NCI-H1105 treated with DMSO at 0.1 percent for 48 hours (cell line): ENCODE results near the gene DEPDC5.

Source experiments
- DNase-seq: peaks from one replicate; lab custom pipeline; 2025; lab: John Stamatoyannopoulos, UW

The DEPDC5 gene

DNA sequence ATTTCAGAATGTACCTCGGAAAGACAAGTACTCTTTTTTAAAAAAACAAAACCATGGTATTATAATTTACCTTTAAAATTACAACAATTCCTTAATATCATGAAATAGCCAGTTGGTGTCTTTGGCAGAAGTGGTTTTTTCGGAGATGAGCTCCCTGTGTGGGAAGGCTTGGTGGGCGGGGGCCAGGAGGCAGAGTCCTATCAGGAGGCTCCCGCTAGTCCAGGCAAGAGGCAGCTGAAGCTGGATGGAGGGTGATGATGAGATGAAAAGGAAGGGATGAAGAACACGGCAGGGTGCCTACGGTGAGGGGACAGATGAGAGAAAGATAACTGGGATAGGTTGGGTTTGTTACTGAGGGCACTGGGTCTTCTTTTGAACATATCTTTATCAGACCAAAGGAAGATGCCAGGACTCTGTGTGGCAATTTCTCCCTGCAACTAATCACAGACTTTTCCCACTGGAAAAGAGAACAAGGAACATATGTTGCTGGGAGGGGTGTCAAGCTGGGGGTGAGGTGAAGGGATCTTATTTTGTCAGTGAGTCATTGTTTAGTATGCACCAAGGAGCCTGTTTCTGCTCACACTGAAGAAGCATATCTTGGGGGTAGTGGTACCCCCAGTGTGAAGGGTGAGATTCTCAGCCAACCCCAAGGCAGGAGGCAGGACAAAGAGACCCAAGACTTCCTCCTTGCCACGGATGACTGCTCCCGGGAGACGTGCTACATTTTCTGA, 99.0 kb downstream of the DEPDC5 start:
- no peak for DNase-seq

DNA sequence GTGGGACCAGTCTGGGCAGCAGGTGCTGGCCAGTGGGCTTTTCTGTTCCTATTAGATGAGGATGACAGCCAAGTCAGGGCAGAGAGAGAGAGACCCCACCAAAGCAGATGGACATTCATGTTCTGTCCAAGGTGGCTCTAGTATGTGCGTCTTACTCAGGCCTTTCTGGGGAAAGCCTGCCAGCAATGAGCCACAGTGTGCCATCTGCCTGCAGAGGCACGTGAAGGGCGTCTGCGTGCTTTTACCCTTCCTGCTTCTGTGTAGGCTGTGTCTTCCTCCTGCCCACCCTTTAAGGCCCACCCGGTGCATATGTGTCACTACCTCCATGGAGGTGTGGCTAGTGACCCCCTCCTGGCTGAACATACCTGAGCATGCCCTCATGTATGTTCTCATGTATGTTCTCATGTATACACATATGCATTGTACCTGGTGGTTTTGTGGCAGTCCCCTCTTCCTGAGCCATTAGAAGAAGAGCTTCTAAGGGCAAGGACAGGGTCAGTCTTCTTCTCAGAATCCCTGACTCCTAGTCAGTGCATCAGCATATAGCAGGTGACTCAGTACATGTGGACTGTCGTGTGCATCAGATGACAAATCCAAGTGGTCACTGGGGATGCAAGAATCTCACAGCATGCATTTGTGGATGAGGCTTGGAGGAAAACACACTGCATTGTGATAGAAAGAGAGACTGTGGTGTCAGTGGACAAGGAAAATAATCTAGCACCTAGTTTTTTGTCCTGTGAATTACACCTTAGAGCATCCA, 100.1 kb downstream of the DEPDC5 start:
- no peak for DNase-seq

DNA sequence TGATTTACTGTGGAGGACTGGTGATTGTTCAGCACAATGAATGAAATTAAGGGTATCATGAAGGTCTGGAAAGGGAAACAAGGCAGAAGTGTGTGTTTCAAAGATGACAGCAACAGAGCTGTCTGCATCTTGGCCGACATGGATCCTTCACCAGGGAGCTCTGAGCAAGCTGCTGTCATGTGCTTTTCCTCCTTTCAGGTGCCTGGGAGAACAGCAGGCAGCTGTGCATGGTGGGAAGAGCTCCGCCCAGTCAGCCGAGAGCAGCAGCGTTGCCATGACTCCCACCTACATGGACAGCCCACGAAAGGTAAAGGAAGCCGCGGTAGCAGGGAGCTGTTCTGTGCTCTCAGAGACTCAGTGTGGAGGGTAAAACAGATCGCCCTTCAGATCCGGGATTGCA, 103.4 kb downstream of the DEPDC5 start:
- DNase-seq: peak; percentile 89

DNA sequence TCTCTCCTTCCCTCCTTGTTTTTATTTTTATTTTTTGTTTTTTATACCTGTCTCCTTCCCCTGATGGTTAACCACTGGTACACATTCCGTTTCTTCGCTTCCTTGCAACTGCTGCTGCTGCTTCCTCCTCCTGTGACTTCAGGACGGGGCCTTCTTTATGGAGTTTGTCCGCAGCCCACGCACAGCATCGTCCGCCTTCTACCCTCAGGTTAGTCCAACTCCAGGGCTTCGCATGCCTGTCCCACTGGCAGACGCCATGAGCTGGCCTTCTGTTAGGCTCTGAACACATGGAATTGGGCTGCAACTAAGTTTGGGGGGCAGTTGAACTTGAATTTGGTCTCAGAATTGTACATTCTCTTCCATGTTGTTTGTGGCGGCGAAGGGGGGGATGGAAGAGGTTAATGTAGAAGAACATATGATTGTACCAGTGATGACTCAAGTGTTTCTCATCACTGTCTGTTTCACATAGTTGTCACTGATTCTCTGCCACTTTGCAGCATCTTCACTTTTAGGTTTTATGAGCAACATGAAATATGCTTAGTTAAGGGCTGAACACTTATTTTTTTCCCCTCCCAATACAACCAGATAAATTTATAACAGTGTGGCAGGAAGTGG, 107.5 kb downstream of the DEPDC5 start:
- no peak for DNase-seq

DNA sequence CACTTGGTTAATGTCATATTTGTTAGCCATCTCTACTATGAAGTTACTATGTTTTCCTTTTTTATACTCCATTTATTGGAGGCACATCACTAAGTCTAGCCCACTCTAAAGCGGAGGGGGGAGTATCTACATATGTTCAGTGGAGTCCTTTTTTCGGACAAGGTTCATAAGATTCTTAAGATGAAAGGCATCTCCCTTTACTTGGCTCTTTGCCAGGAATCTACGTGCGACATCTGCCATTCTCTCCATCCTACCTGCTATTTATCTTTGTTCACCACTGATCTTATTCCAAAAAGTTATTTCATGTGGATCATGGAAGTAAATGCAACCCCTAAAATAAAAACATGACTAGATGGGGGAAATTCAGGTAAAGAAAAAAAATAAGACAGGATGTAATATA, 113.1 kb downstream of the DEPDC5 start:
- DNase-seq: no peak

DNA sequence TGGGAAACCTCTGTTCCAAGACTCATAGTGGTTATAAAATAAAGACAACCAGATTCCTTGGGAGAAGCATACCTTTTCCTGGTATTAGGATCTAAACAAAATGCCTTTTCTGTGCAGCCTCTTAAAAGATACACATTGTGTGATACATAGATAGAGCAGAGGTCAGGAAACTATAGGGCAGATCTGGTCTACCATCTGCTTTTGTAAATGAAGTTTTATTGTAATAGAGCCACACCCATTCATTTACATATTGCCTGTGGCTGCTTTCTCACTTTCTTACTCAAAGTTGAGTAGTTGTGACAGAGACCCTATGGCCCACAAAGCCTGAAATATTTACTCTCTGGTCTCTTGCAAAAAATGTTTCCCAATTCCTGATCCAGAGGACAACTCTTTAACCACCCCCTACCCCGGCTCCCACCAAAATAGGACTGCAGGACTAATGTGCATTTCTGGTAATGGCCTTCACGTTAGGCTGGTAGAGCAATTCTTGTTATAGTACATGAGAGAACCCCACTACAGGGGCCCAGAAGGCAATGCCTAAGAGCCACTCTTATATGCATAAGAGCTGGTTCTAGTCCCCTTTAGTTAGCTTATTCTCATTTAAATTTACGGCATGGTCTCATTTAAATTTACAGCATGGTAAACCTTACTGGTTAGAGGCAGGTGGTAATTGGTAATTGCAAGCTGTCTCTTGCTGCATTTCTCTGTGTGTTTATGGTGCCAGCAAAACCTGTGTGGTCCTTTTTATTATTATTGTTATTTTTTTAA, 113.8 kb downstream of the DEPDC5 start:
- no peak for DNase-seq

DNA sequence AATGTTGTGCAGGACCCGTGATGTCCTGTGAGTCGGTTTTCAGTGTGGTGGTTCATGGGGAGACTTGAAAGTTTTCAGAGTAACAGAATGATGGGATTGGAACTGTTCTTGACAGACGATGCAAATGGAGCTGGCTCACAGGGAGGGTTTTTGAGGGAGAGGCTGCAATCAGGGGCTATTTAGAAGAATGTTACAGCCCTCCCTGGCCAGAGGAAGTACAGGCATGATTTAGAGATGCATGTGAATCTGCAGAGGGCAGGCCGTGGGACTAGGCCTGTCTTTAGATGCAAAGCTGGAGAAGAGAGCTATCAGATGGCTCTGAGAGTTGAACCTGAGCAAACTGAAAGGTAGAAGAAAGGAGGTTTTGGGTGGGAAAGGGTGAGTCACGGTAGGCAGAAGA, 115.9 kb downstream of the DEPDC5 start:
- no peak for DNase-seq

DNA sequence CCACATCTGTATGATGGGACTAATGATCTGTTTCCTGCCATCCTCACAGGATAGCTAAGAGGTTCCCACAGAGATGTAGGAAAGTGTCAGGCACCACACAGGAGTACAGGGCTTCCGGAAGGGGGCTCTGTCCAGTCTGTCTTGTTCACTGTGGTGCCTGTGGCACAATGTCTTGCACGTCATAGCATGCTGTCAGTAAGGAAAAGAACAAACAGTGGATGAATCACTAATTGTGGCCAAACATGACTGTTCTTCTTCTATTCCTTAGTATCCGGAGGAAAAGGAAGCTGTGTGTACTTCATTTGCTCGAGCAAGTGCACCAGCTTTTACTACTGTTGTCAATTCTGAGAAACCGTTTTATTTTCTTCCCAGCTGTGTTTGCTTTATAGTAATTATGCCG, 117.1 kb downstream of the DEPDC5 start:
- DNase-seq: no peak

DNA sequence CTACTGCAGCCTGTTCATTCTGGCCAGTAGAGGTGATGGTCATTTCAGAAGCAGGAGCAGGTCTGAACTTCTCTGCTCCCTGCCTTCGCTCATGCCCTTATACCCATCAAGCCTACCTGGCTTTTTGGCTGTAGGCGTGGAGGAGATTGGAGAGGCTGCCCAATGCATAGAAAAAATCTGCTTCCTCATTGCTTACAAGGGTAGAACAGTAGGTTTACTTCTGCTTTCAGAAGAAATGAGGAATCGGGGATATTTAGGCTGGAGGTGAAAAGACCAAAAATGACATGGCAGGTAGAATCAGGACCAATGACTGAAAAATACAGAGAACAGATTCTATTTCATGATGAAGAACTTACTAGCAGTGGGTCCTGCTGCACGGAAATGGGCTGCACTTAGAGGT, 117.7 kb downstream of the DEPDC5 start:
- DNase-seq: no peak

DNA sequence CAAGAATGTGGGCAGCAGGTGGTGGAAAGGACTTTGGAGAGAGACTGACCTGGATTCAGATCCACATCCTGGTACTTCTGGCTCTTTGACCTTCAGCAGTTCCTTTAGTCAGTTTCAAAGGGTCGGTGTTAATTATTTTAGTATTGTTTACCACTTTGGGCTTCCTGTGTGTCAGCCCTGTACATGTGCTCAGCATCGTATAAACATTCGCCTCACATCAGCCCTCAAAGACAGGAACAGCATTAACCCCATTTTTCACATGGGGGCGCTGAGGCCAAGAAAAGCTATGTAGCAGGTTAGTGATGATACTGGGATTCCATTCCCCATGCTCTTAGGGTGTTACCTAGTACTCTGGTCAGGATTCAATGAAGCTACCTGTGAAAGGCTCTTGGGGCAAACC, 118.4 kb downstream of the DEPDC5 start:
- DNase-seq: no peak

DNA sequence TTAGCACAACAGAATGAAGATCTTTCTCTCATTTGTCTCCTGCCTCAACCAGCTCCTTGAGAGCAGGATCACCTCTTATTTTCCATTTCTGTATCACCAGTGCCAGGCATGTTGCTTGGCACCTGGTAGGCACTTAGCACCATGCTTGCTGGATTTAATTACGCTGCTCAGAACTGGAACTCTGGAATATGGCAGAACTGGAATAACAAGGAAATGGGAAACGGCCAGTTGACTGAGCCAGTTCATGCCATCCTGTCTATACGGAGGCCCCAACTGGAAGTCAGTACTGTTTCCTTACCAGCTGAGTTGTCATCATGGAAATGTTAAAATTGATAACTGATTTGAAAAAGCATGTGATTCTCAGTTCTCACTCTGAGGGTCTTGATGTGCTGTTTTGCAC, 121.0 kb downstream of the DEPDC5 start:
- no peak for DNase-seq

DNA sequence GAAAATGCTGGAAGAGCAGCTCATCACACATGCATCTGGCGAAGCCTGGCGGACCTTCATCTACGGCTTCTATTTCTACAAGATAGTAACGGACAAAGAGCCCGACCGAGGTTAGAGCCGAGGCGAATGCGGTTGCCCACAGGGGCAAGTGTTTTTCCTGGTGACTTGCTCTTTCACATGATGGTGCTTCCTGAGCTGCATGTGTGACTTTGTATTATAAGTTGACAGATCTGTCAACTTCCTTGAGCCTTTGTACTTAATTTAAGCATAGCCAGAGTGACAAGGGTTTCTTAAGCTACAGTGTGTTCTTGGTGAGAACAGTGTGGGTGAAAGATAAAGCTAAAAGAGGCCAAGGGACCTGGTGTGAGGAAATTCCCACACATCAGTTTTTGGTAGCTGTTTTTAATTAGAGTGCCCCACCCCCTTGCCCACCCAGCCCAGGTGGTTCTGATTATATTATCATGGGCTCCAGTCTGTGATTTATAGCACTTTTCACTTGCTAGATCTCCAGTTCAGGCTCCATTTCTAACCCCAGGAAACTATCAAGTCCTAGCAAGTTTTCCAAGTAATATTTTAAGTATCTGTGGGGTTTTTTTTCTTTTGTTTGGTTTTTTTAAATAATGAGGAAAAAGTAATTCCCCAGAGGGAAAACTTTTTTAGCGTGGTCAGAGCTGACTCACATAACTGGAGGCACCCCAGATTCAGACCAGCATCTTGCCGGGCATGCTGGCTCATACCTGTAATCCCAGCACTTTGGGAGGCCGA, 122.5 kb downstream of the DEPDC5 start:
- no peak for DNase-seq

DNA sequence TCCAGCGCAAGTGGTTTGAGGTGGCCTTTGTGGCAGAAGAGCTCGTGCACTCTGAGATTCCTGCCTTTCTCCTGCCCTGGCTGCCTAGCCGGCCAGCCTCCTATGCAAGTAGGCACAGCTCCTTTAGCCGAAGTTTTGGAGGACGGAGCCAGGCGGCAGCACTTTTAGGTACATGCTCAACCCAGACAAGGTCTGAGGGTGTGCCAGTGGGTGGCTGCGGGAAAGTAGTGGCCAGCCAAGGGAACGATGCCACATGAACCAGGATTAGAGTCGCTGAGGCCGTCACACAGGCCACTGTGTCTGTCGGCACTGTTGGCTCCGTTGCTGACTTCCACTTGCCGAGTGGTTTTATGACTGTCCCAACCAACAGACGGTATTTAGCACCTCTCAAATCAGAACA, 125.8 kb downstream of the DEPDC5 start:
- DNase-seq: no peak

DNA sequence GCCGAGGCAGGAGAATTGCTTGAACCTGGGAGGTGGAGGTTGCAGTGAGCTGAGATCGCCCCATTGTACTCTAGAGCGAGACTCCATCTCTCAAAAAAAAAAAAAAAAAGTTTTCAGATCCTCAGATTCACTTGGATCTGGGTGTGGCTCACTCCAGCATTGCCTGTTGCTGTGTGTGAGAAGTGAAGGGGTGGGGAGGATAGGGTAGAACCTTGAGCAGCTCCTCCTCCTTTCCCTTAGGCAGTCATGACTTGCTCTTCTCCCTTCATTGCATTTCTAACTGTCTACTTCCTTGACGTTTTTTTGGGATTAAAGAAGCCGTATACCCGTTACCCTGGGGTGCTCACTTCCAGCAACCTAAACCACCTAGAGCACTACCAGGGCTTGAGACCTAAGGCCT, 127.4 kb downstream of the DEPDC5 start:
- no peak for DNase-seq

DNA sequence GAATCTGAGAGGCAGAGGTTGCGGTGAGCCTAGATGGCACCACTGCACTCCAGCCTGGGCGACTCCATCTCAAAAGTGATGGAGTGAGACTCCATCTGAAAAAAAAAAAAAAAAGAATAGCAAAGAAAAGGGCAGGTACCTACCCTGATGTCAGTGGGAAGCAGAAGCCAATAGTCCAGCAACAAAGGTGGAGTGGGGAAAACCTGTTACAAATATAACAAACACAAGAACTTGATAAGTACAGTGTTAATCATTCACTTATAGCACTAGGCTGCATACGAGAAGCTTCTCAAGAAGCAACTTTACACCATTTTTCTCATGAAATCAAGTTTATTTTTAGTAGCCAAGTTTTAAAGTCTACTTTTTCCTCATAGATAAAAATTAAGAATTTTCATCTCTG, 128.0 kb downstream of the DEPDC5 start:
- no peak for DNase-seq

DNA sequence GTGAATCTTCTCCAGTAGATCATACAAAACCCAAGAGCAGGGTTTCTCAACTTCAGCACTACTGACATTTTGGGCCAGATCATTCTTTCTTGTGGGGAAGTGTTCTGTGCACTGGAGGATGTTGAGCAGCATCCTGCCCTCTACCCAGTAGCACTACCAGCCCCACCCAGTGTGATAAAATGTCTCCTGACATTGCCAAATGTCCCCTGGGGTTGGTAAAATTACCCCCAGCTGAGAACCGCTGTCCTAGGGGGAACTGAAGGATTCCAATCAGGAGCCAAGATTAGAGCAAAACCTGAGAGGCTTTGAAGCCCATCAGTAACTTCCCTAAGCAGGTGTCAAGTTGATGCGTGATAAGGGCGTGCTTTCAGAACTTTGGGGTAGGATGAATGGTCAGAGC, 129.2 kb downstream of the DEPDC5 start:
- no peak for DNase-seq

DNA sequence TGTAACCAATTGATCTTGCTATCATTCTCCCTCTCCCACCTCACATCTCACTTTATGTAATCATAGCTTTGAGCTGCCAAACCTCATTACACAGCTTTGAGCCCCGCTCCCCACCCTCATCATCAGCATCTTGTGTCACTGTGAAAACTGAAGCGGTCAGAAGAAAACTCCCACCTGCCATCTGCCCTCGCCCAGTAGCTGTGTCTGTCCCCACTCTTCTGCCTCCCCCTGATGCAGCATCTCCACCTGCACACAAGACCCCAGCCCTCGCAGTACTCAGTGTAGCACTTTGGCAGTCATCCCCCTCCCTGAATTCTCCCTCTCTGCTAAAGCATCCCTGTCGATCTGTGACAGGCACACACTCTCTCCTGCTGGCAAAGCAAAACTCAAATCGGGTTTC, 130.2 kb downstream of the DEPDC5 start:
- no peak for DNase-seq

DNA sequence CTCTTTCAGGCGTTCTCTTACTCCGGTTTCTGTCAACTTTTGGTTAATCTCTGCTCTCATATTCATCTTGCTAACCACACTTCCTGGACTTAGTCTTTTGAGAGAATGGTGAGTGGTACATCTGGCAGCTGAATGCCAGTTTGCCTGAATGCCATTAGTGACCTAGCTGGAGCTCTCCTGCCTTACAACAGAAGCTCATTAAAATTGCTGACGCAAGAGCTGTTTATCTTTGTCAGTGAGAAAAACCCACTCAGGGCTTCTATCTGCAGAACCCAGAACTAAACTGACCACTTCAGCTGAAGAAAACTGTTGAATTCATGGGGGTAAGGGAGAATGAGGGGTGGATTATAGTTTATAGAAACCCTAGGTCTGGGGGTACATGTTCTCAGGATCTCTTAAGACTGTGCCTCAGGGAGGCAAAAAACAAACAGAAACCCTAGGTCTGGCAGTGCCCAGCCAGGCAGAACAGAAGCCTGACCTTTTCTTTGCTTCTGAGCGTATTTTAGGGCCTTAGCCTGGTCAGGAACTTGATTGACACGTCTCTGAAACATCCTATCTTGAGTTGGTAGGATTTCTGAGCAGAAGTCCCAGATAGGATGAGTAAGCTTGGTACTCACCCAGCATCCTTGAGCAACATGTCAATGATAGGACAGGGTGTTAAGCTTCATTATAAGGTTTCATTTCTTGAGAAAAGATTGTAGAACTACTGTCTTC, 137.7 kb downstream of the DEPDC5 start:
- DNase-seq: no peak

DNA sequence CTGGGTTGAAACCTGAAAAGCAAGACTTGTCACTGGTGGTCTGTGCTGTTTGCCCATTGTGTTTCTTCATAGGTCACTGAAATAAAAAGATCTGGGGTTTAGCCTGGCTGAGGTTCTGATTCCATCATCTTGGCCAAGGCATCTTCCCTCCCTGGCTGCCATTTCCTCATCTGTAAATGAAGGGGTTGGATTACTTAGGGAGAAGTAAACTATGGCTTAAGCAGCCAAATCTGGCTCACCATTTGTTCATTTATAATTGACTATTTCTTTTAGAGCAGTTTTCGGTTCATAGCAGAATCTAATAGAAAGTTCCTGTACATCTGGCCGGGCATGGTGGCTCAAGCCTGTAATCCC, 138.2 kb downstream of the DEPDC5 start:
- DNase-seq: no peak

DNA sequence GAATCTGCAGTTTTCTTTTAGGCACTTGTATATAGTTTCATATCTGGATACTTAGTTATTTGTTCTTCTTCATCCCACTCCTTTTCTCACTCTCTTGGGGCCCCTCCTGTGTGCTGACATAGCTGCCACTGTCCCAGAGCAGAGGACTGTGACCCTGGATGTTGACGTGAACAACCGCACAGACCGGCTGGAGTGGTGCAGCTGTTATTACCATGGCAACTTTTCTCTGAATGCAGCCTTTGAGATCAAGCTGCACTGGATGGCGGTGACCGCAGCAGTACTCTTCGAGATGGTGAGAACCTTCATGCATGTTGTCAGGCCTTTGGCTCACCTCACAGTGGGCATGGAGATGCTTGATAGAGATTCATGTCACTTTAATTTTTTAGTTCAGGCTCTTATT, 139.6 kb downstream of the DEPDC5 start:
- DNase-seq: no peak

DNA sequence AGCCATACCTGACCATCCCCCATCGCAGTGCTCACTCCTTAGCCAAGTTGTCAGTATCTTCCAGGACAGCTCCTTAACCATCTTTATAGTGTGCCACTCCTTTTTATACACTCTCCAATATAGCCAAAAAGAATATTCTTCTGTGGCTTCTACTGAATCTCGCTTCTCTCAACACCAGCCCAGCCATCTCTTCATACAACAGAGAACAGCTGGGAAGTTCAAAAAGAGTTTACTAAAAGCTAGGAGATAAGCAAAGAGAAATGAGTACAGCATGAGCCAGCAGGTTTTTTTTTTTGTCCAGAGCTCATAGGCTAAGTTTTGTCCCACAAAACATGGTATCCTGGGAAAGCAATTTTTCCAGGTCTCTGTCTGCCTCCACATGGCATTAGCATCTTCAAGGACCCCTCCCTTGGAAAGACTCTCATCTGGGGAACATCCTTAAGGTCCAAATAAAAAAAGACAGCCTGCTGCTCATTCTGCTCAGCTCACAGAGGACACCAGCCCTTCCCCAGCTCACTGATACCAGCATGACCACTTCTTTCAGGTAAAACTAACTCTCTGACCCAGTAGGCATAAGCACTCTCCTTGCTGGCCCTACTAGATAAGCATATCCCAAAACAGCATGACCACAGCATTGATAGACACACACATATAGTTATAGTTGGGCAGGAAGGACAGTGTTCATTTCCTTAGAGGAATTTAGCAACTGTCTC, 141.7 kb downstream of the DEPDC5 start:
- DNase-seq: no peak
